C4-2B (cell line): Measurements from ENCODE around the gene ADI1.

Source experiments
- ZFX ChIP-seq: fragments of 450-650 bp; IDR thresholded peaks from 2 replicates; pipeline ENCODE4 v1.6.1; 2017
- TF ChIP-seq, protein P1 (sequence below): fragments of 450-650 bp; conservative IDR thresholded peaks from 2 replicates; pipeline ENCODE4 v1.5.1; 2017; ENCODE audit warnings: mild to moderate bottlenecking

GRCh38 chr2:3465844-3466481 is 53.4 kb downstream of the ADI1 start:
- TF ChIP-seq, protein P1, sequence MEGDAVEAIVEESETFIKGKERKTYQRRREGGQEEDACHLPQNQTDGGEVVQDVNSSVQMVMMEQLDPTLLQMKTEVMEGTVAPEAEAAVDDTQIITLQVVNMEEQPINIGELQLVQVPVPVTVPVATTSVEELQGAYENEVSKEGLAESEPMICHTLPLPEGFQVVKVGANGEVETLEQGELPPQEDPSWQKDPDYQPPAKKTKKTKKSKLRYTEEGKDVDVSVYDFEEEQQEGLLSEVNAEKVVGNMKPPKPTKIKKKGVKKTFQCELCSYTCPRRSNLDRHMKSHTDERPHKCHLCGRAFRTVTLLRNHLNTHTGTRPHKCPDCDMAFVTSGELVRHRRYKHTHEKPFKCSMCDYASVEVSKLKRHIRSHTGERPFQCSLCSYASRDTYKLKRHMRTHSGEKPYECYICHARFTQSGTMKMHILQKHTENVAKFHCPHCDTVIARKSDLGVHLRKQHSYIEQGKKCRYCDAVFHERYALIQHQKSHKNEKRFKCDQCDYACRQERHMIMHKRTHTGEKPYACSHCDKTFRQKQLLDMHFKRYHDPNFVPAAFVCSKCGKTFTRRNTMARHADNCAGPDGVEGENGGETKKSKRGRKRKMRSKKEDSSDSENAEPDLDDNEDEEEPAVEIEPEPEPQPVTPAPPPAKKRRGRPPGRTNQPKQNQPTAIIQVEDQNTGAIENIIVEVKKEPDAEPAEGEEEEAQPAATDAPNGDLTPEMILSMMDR: no peak
- TF ChIP-seq ZFX: no peak
